Endothelial cell of coronary artery (primary cell): ENCODE measurements around the gene SIAE. TPM values are rescaled to one million over a fixed set of nuclear protein-coding genes. Genes with fewer than 3 reads are reported as not detected.

ENCODE experiments used
- total RNA-seq: library from RNA; depleted of rRNA; stranded (reverse); fragments of >200 nt; gene quantifications from 2 replicates; pipeline ENCODE4 v1.2.3, GENCODE V29; 2014

The SIAE gene, protein sequence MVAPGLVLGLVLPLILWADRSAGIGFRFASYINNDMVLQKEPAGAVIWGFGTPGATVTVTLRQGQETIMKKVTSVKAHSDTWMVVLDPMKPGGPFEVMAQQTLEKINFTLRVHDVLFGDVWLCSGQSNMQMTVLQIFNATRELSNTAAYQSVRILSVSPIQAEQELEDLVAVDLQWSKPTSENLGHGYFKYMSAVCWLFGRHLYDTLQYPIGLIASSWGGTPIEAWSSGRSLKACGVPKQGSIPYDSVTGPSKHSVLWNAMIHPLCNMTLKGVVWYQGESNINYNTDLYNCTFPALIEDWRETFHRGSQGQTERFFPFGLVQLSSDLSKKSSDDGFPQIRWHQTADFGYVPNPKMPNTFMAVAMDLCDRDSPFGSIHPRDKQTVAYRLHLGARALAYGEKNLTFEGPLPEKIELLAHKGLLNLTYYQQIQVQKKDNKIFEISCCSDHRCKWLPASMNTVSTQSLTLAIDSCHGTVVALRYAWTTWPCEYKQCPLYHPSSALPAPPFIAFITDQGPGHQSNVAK
- total RNA-seq, result 10.4 and 13.0 TPM in 2 replicates

DNA sequence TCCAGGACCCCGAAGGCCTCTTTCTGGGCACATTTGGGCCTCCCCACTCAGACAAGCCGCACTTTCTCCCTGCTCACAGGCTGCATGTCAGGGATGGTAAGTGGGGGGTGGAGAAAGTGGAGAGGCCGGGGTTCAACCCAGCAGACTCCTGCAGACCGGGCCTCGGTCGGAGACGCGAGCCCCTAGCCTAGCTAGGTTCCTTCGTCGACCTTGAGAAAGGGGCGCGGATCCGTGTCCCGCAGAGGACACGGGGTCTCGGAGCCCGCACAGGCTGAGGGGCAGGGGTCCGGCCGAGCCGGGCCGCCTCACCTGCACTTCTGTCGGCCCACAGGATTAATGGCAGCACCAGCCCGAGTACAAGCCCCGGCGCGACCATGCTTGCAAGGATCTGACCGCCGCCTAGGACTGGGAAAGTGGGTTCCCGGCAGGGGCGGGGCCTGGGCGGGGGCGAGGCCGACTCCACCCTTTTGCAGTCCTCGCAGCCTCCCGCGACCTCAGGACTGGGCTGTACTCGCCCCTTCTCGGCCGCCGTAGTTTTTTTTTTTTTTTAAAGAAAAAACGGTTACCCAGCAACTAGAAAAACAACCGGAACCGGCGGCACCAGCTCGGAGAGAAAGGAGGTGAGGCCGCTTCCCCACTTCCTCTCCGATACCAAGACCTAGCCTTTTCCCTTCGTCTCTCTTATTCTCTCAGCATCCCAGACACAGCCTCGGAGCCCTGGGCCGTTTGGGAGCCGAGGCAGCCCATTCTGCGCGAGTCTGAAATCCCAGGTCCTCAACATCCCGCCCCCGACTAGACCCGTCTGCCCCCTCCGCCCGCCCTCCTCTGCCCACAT is at the start of gene SIAE, which contains the start of gene SPA17:
Gene SIAE (minus strand): TSS at position 407 of the 835 bp plus-strand sequence. CDS start 31 bp downstream, at position 376.
Gene SPA17 (plus strand): TSS at position 572 of the 835 bp plus-strand sequence. CDS start 1,361 bp downstream, outside the sequence.

DNA sequence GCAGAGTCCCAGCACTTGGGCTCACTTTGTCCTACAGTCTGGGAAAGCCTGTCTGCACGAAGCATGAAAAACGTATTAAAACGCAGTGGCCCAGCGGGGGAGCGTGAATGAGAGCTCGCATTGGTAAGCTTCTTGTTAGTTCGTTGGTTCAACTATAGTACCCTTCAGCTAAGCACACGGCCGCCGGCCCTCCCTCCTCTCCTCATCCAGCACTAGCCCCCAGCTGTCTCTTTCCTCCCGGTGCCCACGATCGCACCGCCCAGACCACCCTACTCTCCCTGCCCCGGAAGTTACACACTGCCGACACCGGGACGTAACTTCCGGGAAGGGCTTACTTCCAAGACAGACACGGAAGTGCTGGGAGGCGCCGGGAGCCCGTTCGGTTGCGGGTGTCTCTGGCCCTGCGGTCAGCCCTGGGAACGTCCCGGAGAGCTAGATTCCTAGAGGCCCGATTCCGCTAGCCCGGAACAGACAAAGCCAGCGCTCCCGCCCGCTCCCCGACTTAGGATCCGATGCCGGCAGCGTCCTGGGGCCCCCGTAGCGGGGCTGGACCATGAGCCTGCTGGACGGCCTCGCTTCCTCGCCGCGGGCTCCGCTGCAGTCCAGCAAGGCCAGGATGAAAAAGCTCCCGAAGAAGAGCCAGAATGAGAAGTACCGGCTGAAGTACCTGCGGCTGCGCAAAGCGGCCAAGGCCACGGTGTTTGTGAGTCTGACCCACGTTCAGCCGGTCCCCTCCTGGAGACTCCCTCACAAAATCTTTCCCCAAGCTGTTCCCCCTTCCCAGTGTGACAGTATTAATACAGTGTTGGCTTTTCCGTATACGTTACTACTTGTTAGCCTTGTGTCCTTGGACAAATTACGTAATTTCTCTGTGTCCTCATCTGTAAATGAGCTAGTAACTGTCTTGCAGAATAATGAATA is 50.7 kb downstream of the SIAE start, which contains the start of gene TBRG1:
Gene TBRG1 (plus strand): TSS at position 334 of the 921 bp plus-strand sequence. CDS start 220 bp downstream, at position 554.

DNA sequence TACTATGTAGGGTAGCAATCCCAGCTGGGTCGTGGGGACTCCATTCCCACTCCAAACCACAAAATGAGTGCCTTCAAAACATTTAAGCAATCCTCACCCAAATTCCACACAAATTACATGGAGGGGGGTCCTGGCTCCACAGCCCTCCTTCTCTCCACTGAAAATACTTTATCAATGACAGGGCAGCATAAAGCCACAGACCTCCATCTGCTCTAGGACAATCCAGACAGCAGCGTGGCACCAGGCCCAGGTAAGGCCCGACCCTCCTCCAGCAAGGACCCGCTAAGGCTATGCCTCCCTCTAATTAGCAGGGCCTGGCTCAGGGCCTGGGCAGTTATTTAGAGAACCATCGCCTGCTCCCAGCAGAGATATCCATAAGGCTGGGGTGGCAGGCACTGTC is 62.5 kb downstream of the SIAE start, which contains the start of gene PANX3:
Gene PANX3 (plus strand): TSS at position 365 of the 400 bp plus-strand sequence. CDS start 129 bp downstream, outside the sequence.

Other genes with a start within 250 kb of the SIAE start
- gene OR8B4, start 248.9 kb downstream of the SIAE start, total RNA-seq, result not detected in 2 replicates
- not detected in 2 replicates for gene OR8B8, start 228.0 kb downstream of the SIAE start, total RNA-seq
- not detected in 2 replicates for gene OR8B12, start 130.1 kb downstream of the SIAE start, total RNA-seq
- gene OR8A1, start 103.7 kb downstream of the SIAE start, total RNA-seq, result not detected in 2 replicates
- gene PANX3, start 62.3 kb downstream of the SIAE start, total RNA-seq, result not detected in 2 replicates
- gene TBRG1, start 50.9 kb downstream of the SIAE start, total RNA-seq, result 10.9 and 16.8 TPM in 2 replicates
- gene SPA17, start 165 bp upstream of the SIAE start, total RNA-seq, result 5.7 and 7.5 TPM in 2 replicates
- gene NRGN, start 66.2 kb upstream of the SIAE start, total RNA-seq, result 1.3 and 1.6 TPM in 2 replicates
- gene VSIG2, start 78.5 kb upstream of the SIAE start, total RNA-seq, result 0.54 and 0.85 TPM in 2 replicates
- gene ESAM, start 88.6 kb upstream of the SIAE start, total RNA-seq, result 70.7 and 78.8 TPM in 2 replicates
- gene MSANTD2, start 126.7 kb upstream of the SIAE start, total RNA-seq, result 7.9 and 13.9 TPM in 2 replicates
- 11.6 and 24.9 TPM in 2 replicates for gene ROBO3, start 191.7 kb upstream of the SIAE start, total RNA-seq
- gene ROBO4, start 224.1 kb upstream of the SIAE start, total RNA-seq, result 151 and 173 TPM in 2 replicates
- 0.09 TPM in 1 of 2 replicates, not detected in the other for gene HEPN1, start 245.5 kb upstream of the SIAE start, total RNA-seq